Fibroblast of the aortic adventitia (primary cell): ENCODE measurements around the gene SIGLEC1. TPM values are rescaled to one million over a fixed set of nuclear protein-coding genes. Genes with fewer than 3 reads are reported as not detected.

ENCODE experiments used
- DNase-seq: peaks from one replicate; pipeline ENCODE4 v3.0.0-alpha.2; 2010; ENCODE audit warnings: low read depth
- H3K4me3 ChIP-seq: 2 replicates; pipeline ENCODE4 v1.5.1; 2011; ENCODE audit warnings: low read depth, mild to moderate bottlenecking, control low read depth, low read length, moderate library complexity
- CTCF ChIP-seq: IDR thresholded peaks from 2 replicates; pipeline ENCODE4 v1.5.1; 2011; ENCODE audit warnings: mild to moderate bottlenecking, low read length, control low read depth, inconsistent platforms; ENCODE audit not compliant: insufficient read depth
- total RNA-seq: library from RNA; depleted of rRNA; stranded (reverse); fragments of >200 nt; gene quantifications from 2 replicates; pipeline ENCODE4 v1.2.3, GENCODE V29; 2012; ENCODE audit warnings: low replicate concordance

The SIGLEC1 gene
- total RNA-seq = 0.08 TPM in 1 of 2 replicates, not detected in the other

- DNase-seq = no peak
- TF ChIP-seq CTCF = no peak
- no peak within 1 kb of the TSS for H3K4me3 ChIP-seq
Measured at GRCh38 chr20:3712279-3712873, at the start of gene SIGLEC1. TSS of gene SIGLEC1 (minus strand) at chr20:3712600. CDS start at chr20:3707128, 5,472 bp downstream.

- H3K4me3 ChIP-seq = no peak overlapping the region
- DNase-seq = no peak
- TF ChIP-seq CTCF = no peak
Measured at GRCh38 chr20:3760655-3761348, 48.4 kb upstream of the SIGLEC1 start.

GRCh38 chr20:3759884-3760283 is 47.5 kb upstream of the SIGLEC1 start:
- no peak for DNase-seq
- H3K4me3 ChIP-seq = no peak overlapping the region
- TF ChIP-seq CTCF = no peak

- TF ChIP-seq CTCF = no peak
- H3K4me3 ChIP-seq = no peak overlapping the region
- no peak for DNase-seq
Measured at GRCh38 chr20:3759316-3759823, 47.0 kb upstream of the SIGLEC1 start.

GRCh38 chr20:3758566-3758965 is 46.2 kb upstream of the SIGLEC1 start:
- TF ChIP-seq CTCF = no peak
- no peak for DNase-seq
- H3K4me3 ChIP-seq = no peak overlapping the region

- no peak overlapping the region for H3K4me3 ChIP-seq
- TF ChIP-seq CTCF = no peak
- no peak for DNase-seq
Measured at GRCh38 chr20:3757268-3757667, 44.9 kb upstream of the SIGLEC1 start.
